AG09309 (cell line): ENCODE results near the gene LUC7L3.

Source experiments
- DNase-seq: peaks from one replicate; pipeline ENCODE4 v3.0.0-alpha.2; 2010; ENCODE audit warnings: low read depth
- H3K4me3 ChIP-seq: 2 replicates; pipeline ENCODE4 v1.5.1; 2011; ENCODE audit warnings: mild to moderate bottlenecking, low read depth, low read length, moderate library complexity; ENCODE audit not compliant: control insufficient read depth
- CTCF ChIP-seq: IDR thresholded peaks from 2 replicates; pipeline ENCODE4 v1.5.1; 2011; ENCODE audit warnings: mild to moderate bottlenecking, low read depth, low read length, inconsistent platforms; ENCODE audit not compliant: insufficient read depth, control insufficient read depth; ENCODE audit errors: missing control alignments

The LUC7L3 gene

GRCh38 chr17:50682938-50683337 is 36.5 kb upstream of the LUC7L3 start:
- no peak for TF ChIP-seq CTCF
- DNase-seq = no peak
- no peak overlapping the region for H3K4me3 ChIP-seq

GRCh38 chr17:50683434-50684287 is 35.7 kb upstream of the LUC7L3 start:
- no peak for DNase-seq
- TF ChIP-seq CTCF = no peak
- H3K4me3 ChIP-seq = no peak overlapping the region

- no peak for TF ChIP-seq CTCF
- no peak for DNase-seq
- H3K4me3 ChIP-seq = no peak overlapping the region
These were observed 35.2 kb upstream of the LUC7L3 start for GRCh38 chr17:50684288-50684611.

GRCh38 chr17:50684612-50685333 is 34.6 kb upstream of the LUC7L3 start:
- no peak overlapping the region for H3K4me3 ChIP-seq
- no peak for DNase-seq
- no peak for TF ChIP-seq CTCF

GRCh38 chr17:50685334-50685665 is 34.1 kb upstream of the LUC7L3 start:
- DNase-seq = no peak
- H3K4me3 ChIP-seq = no peak overlapping the region
- no peak for TF ChIP-seq CTCF

- no peak for TF ChIP-seq CTCF
- no peak for DNase-seq
- H3K4me3 ChIP-seq = no peak overlapping the region
These were observed 33.5 kb upstream of the LUC7L3 start for GRCh38 chr17:50685691-50686493.
